GM18861 (cell line): ENCODE measurements around the gene CARMIL1.

ENCODE experiments used
- ATAC-seq: cut with Tn5 transposase; IDR thresholded peaks from one replicate; pipeline ENCODE4 v1.9.1; 2021; ENCODE audit not compliant: unreplicated experiment

Gene CARMIL1

GRCh38 chr6:25404091-25404490 is 124.9 kb downstream of the CARMIL1 start:
- ATAC-seq, result no peak

- peak; percentile 76 for ATAC-seq
Measured at GRCh38 chr6:25404693-25405169, 125.6 kb downstream of the CARMIL1 start.

GRCh38 chr6:25405442-25405841 is 126.3 kb downstream of the CARMIL1 start:
- ATAC-seq, result no peak

- ATAC-seq, result no peak
Measured at GRCh38 chr6:25407431-25407830, 128.3 kb downstream of the CARMIL1 start.

- no peak for ATAC-seq
Measured at GRCh38 chr6:25410102-25410501, 130.9 kb downstream of the CARMIL1 start.

GRCh38 chr6:25411316-25411950 is 132.3 kb downstream of the CARMIL1 start:
- ATAC-seq, result no peak

GRCh38 chr6:25413207-25413905 is 134.2 kb downstream of the CARMIL1 start:
- ATAC-seq, result no peak

GRCh38 chr6:25414168-25414567 is 135.0 kb downstream of the CARMIL1 start:
- no peak for ATAC-seq

GRCh38 chr6:25414755-25415154 is 135.6 kb downstream of the CARMIL1 start:
- no peak for ATAC-seq

GRCh38 chr6:25415274-25415673 is 136.1 kb downstream of the CARMIL1 start:
- ATAC-seq, result no peak

GRCh38 chr6:25415701-25416100 is 136.5 kb downstream of the CARMIL1 start:
- no peak for ATAC-seq

GRCh38 chr6:25417046-25417605 is 138.0 kb downstream of the CARMIL1 start:
- ATAC-seq, result no peak

GRCh38 chr6:25418454-25419052 is 139.4 kb downstream of the CARMIL1 start:
- ATAC-seq, result no peak

GRCh38 chr6:25419879-25420278 is 140.7 kb downstream of the CARMIL1 start:
- ATAC-seq, result no peak

- no peak for ATAC-seq
Measured at GRCh38 chr6:25423358-25423757, 144.2 kb downstream of the CARMIL1 start.

- no peak for ATAC-seq
Measured at GRCh38 chr6:25424303-25424702, 145.1 kb downstream of the CARMIL1 start.

GRCh38 chr6:25427549-25427948 is 148.4 kb downstream of the CARMIL1 start:
- no peak for ATAC-seq

- no peak for ATAC-seq
Measured at GRCh38 chr6:25428758-25429317, 149.7 kb downstream of the CARMIL1 start.

- ATAC-seq, result no peak
Measured at GRCh38 chr6:25431306-25431974, 152.3 kb downstream of the CARMIL1 start.

GRCh38 chr6:25431975-25432307 is 152.8 kb downstream of the CARMIL1 start:
- no peak for ATAC-seq

- no peak for ATAC-seq
Measured at GRCh38 chr6:25434921-25435320, 155.7 kb downstream of the CARMIL1 start.
